ENCODE measurements around the gene EPS15. TPM values are rescaled to one million over a fixed set of nuclear protein-coding genes. Genes with fewer than 3 reads are reported as not detected.

EPS15 gene
- total RNA-seq (ENCODE audit: low replicate concordance), result 36.3 and 42.0 TPM in 2 replicates

DNA sequence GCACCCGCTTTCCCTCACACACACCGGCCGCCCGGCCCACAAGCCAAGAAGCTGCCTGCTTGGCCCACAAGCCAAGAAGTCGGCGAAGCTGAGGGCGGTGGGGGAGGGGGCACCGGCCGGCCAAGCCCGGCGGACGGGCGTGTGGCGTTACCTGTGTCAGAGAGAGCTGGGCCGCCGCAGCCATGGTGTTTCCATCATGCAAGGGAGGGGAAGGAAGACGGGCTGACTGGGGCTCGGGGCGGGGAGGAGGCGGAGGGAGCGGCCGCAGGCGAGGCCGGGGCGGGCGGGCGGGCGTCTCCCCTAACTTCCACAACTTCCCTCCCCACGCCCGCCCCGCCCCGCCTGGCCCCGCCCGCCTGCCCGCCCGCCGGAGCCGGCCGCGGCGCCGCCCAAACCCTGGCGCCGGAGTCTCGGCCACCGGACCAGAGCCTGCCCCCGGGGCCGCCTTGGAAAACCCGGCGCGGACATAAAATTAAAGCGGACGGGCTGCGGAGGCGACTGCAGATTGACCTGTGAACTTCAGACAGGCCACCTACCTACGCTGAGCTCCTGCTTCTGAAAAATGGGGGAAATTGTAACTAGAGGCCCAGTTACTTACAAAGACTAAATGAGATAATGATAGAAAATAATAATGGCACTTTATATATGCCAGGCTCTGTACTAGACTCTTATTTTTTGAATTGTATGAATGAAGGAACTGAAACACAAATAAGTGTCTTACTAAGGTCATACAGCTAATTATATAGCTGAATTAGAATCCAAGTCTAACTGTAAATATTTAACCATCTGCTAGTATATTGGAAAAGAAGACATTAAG, at the start of gene EPS15:
TSS of gene EPS15 (minus strand) at position 219 of the 817 bp plus-strand sequence. CDS start at position 184, 35 bp downstream.
- no peaks in the 10 kb centered on the region for H3K27me3 ChIP-seq
- Mint-ChIP-seq H3K4me3 (peak within 1 kb of the TSS; percentile 94), H3K9me3 (no peaks in the 10 kb centered on the region), H3K27me3 (ENCODE audit: insufficient read depth, low read depth) (peaks cover 2% of the 10 kb centered on the region), H3K4me1 (peaks cover 13% of the 10 kb centered on the region), H3K27ac (peak within 1 kb of the TSS; percentile 50), H3K36me3 (no peaks in the 10 kb centered on the region)
- no peaks in the 10 kb centered on the region for H3K36me3 ChIP-seq
- TF ChIP-seq EZH2phosphoT487 (IDR thresholded peaks at IDR 0.05) (no peak), EZH2 (IDR thresholded peaks at IDR 0.05) (no peak)
- TF ChIP-seq, protein P1, sequence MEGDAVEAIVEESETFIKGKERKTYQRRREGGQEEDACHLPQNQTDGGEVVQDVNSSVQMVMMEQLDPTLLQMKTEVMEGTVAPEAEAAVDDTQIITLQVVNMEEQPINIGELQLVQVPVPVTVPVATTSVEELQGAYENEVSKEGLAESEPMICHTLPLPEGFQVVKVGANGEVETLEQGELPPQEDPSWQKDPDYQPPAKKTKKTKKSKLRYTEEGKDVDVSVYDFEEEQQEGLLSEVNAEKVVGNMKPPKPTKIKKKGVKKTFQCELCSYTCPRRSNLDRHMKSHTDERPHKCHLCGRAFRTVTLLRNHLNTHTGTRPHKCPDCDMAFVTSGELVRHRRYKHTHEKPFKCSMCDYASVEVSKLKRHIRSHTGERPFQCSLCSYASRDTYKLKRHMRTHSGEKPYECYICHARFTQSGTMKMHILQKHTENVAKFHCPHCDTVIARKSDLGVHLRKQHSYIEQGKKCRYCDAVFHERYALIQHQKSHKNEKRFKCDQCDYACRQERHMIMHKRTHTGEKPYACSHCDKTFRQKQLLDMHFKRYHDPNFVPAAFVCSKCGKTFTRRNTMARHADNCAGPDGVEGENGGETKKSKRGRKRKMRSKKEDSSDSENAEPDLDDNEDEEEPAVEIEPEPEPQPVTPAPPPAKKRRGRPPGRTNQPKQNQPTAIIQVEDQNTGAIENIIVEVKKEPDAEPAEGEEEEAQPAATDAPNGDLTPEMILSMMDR (IDR thresholded peaks at IDR 0.05), result no peak
- peak within 1 kb of the TSS; percentile 28 for H3K9ac ChIP-seq
- peak within 1 kb of the TSS; percentile 85 for H3K27ac ChIP-seq
- peak within 1 kb of the TSS; percentile 100 for H3K4me2 ChIP-seq
- peaks cover 22% of the 10 kb centered on the region for H4K20me1 ChIP-seq (ENCODE audit: low read depth)
- H3K9me3 ChIP-seq (ENCODE audit: low read depth), result no peaks in the 10 kb centered on the region
- peak; percentile 92 for DNase-seq (ENCODE audit: low spot score)
- peaks cover 42% of the 10 kb centered on the region for H3K79me2 ChIP-seq (ENCODE audit: low read depth)
- H3K4me1 ChIP-seq, result peaks cover 11% of the 10 kb centered on the region
- H3K4me3 ChIP-seq, result peak within 1 kb of the TSS; percentile 93
- peaks cover 21% of the 10 kb centered on the region for H3F3A ChIP-seq (ENCODE audit: low read depth)
- peak within 1 kb of the TSS; percentile 92 for H2AFZ ChIP-seq (replicated peaks)

DNA sequence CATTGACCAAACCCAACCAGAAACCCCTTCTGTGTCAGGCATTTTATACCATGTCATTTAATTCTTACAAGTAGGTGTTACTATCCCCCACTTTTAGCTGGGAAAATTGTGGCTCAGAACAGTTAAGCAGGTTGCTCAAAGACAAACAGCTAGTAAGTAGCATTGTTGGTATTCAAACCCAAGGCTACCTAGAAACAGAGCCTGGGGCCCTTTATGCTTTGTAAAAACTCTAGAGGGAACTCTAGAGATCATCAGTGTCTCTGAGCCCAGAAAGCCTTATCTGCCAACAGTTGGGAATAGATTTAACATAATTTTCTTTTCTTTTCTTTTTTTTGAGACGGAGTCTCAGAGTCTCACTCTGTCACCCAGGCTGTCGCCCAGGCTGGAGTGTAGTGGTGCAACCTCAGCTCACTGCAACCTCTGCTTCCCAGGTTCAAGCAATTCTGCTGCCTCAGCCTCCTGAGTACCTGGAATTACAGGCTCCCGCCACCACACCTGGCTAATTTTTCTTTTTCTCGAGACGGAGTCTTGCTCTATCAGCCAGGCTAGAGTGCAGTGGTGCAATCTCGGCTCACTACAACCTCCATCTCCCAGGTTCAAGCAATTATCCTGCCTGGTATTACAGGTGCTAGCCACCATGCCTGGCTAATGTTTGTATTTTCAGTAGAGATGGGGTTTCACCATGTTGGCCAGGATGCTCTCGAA, 49.3 kb upstream of the EPS15 start:
- Histone ChIP-seq H3K79me2 (ENCODE audit: low read depth) (no peaks in the 10 kb centered on the region), H3K36me3 (no peaks in the 10 kb centered on the region), H3K27me3 (no peaks in the 10 kb centered on the region), H3K27ac (no peak overlapping the region), H3K4me1 (peaks cover 6% of the 10 kb centered on the region), H2AFZ (replicated peaks) (no peak overlapping the region), H3K9ac (no peak overlapping the region), H3K4me2 (no peak overlapping the region), H4K20me1 (ENCODE audit: low read depth) (no peaks in the 10 kb centered on the region), H3F3A (ENCODE audit: low read depth) (no peaks in the 10 kb centered on the region), H3K9me3 (ENCODE audit: low read depth) (no peaks in the 10 kb centered on the region), H3K4me3 (no peak overlapping the region)
- peaks cover 6% of the 10 kb centered on the region for H3K27me3 Mint-ChIP-seq (ENCODE audit: insufficient read depth, low read depth)
- H3K4me1 Mint-ChIP-seq, result peaks cover 20% of the 10 kb centered on the region
- DNase-seq (ENCODE audit: low spot score), result no peak
- TF ChIP-seq EZH2phosphoT487 (IDR thresholded peaks at IDR 0.05), result no peak
- TF ChIP-seq, protein P1 (IDR thresholded peaks at IDR 0.05), result no peak
- no peak for TF ChIP-seq EZH2 (IDR thresholded peaks at IDR 0.05)
- H3K9me3 Mint-ChIP-seq, result no peaks in the 10 kb centered on the region
- H3K27ac Mint-ChIP-seq, result no peak overlapping the region
- H3K36me3 Mint-ChIP-seq, result no peaks in the 10 kb centered on the region
- H3K4me3 Mint-ChIP-seq, result no peak overlapping the region

DNA sequence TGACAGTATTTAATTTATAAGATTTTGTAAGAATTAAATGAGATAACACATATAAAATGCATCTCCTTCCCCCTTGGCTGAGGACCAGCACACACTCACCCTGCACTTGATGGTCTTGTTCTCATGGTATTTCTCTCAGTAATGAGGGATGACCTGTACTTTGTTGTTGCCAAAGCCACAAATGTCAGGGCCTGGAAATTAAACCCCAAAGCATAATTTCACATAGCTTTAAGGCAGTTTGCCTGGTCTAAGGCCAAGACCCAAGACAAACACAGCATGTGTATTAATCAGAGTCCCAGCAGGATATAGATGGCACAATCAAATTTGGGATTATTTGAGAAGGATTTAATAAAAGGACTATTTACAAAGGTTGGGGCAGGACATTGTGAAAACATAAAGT, 48.6 kb upstream of the EPS15 start:
- H3K4me1 ChIP-seq, result peaks cover 6% of the 10 kb centered on the region
- DNase-seq (ENCODE audit: low spot score), result no peak
- Mint-ChIP-seq H3K9me3 (no peaks in the 10 kb centered on the region), H3K36me3 (no peaks in the 10 kb centered on the region), H3K4me1 (peaks cover 20% of the 10 kb centered on the region), H3K4me3 (no peak overlapping the region), H3K27me3 (ENCODE audit: insufficient read depth, low read depth) (peaks cover 6% of the 10 kb centered on the region), H3K27ac (no peak overlapping the region)
- H2AFZ ChIP-seq (replicated peaks), result no peak overlapping the region
- no peaks in the 10 kb centered on the region for H3K9me3 ChIP-seq (ENCODE audit: low read depth)
- TF ChIP-seq EZH2 (IDR thresholded peaks at IDR 0.05), result no peak
- no peak for TF ChIP-seq EZH2phosphoT487 (IDR thresholded peaks at IDR 0.05)
- TF ChIP-seq, protein P1 (IDR thresholded peaks at IDR 0.05), result no peak
- no peaks in the 10 kb centered on the region for H3K79me2 ChIP-seq (ENCODE audit: low read depth)
- H3K36me3 ChIP-seq, result no peaks in the 10 kb centered on the region
- H3K9ac ChIP-seq, result no peak overlapping the region
- H3K27me3 ChIP-seq, result no peaks in the 10 kb centered on the region
- H3K27ac ChIP-seq, result no peak overlapping the region
- H3F3A ChIP-seq (ENCODE audit: low read depth), result no peaks in the 10 kb centered on the region
- H3K4me3 ChIP-seq, result no peak overlapping the region
- H3K4me2 ChIP-seq, result no peak overlapping the region
- H4K20me1 ChIP-seq (ENCODE audit: low read depth), result no peaks in the 10 kb centered on the region

All from neural progenitor cell (in vitro differentiated cells).